ENCODE results near the gene MMRN2. TPM values are rescaled to one million over a fixed set of nuclear protein-coding genes. Genes with fewer than 3 reads are reported as not detected.
"Not testable (repeated sequence)": the region's sequence is repeated elsewhere in the genome, so short reads cannot be mapped to it uniquely, and the experiment has no call there.

The MMRN2 gene
- total RNA-seq, 1 donor from 2014 or later = 20.4 TPM

GRCh38 chr10:86956848-86957448 is 467 bp downstream of the MMRN2 start:
- no peak for DNase-seq

- DNase-seq = no peak
These were observed 1.1 kb downstream of the MMRN2 start for GRCh38 chr10:86956195-86956847.

DNA sequence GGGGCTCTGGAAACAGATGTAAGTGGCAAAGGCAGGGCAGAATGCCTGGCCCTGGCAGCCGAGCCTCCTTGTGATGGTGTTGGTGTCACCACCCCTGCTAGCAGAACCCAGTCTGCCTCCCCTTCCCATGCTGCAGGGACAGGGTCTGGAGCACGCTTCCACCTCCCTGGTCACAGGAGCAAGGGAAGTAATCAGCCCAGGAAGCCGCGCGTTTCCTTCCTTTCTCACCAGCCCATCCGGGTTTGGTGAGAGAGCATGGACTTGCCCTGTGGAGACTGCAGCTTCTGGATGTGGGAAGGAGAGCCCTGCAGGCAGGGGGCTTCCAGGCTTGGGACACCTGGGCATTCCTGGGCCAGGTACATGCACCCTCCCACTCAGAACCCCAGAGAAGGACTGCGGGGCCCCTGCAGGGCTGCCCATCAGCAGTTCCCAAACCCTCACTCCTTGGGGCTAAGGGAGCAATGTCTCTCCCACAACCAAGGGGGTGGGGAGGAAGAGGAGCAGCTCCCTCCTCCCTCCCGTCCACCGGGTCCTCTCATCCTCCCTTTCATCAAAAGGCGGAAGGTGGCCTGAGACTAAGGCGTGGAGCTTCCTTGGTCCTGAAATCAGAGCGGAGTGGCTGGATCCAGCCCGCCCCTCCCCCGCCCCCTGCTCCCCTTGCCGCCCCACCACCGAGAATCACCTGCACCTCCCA is 1.8 kb downstream of the MMRN2 start:
- no peak for DNase-seq

- DNase-seq = no peak
These were observed 2.5 kb downstream of the MMRN2 start for GRCh38 chr10:86954681-86955500.

DNA sequence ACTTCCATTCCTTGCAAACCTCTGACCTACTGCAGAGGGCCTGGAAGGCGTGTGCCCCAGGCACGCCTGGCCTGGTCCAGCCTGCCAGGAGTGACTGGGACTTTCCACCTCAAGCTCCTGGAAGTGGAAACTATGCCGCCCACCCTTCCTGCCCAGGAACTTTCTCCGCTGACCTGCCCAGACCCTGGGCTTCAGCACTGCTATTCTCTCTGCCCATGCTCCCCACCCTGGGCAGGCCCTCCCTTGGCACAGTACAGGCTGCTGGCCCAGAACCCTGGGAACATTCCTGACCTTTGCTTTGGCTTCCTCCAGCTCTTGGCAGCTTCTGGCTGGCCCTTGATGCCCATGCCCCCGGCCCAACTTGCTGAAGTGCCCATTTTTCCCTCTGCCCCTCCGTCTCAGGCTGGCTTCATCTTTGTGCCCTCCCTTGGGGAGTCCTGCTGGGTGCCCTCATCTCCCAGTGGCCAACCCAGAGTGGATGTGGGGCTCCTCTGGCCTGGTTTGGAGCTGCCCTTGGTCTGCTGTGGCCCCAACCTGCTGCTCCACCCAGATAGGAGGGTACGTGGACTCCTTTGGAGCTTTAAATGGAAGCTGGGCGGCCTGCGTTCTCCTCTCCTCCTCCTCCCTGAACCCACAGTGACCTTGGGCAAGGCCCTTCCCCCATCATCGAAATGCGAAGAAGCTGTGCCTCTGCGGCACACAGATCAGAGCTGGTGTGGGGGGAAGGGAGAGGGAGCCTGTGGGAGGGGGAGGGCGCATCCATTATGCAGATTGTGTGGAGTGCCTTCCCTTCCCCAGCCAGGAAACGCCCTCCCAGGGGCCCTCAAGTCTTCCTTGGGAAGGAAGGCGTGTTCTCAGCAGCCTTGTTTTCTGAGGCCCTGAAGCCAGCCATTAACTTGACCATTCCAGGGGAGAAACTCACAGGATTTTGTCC is 3.4 kb downstream of the MMRN2 start:
- DNase-seq = peak; percentile 66

DNA sequence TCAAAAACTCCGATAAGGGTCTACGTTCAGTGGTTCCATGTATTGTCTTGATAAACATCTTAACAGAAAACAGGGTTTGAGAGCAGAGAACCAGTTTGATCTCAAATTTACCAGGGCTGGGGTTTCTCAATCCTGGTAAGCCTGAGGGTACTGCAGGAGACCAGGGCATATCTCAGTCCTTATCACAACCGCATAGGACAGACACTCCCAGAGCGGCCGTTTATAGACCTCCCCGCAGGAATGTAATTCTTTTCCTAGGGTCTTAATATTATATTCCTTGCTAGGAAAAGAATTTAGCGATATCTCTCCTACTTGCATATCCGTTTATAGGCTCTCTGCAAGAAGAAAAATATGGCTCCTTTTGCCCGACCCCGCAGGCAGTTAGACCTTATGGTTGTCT is 4.7 kb downstream of the MMRN2 start:
- DNase-seq = not testable (repeated sequence)

GRCh38 chr10:86952106-86952505 is 5.3 kb downstream of the MMRN2 start:
- no peak for DNase-seq

DNA sequence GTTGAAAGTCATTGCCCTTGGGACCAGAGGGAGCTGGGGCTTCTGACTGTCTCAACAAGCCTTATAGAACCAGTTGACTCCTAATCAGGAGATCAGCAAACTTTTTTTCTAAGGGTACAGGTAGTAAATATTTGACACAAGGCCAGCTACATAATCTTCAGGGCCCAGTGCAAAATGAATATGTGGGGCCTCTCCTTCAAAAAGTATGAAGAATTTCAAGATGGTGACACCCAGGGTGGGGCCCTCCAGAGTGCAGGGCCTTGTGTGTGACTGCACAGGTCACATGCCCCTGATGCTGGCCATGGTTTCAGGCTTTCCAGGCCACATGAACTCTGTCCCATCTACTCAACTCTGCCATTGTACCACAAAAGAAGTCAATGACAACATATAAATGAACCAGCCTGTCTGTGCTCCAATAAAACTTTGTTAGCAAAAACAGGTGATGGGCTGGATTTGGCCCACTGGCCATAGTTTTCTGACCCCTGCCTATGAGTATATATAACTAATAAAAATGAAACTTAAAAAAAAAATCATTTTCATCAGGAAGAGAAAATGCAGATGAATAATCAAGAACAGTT is 6.1 kb downstream of the MMRN2 start:
- DNase-seq = no peak

DNA sequence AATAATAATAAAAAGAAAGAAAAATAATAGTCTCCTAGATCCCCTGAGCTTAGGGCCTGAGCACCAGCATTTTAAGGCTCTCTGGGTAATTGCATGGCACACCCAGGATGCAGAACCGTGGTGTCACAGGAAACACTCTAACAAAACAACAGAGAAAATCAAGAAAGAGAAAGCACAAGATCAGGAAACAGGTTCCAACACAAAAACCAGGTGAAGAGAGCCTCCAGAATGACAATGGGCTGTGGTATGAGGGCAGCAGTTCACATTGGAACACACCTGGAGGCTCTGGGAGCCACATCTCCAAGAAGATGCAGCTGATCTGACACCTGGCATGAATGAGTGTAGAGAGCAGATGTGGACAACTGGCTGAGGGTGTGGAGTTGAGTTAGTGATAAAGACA is 7.1 kb downstream of the MMRN2 start:
- no peak for DNase-seq

DNA sequence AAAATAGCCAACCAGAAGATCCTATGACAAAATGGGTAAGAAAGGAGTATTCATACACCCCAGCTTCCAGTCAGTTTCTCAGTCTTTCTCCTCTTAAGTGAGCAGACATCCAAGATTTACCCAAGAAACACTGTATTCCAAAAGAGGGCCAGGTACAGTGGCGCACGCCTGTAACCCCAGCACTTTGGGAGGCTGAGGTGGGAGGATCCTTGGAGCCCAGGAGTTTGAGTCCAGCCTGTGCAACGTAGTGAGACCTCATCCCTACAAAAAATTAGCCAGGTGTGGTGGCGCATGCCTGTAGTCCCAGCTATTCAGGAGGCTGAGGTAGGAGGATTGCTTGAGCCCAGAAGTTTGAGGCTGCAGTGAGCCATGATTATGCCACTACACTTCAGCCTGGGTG is 9.6 kb downstream of the MMRN2 start:
- DNase-seq = not testable (repeated sequence)

- DNase-seq = no peak
These were observed 10.9 kb downstream of the MMRN2 start for GRCh38 chr10:86946213-86947155.

GRCh38 chr10:86945361-86946212 is 11.8 kb downstream of the MMRN2 start:
- no peak for DNase-seq

DNA sequence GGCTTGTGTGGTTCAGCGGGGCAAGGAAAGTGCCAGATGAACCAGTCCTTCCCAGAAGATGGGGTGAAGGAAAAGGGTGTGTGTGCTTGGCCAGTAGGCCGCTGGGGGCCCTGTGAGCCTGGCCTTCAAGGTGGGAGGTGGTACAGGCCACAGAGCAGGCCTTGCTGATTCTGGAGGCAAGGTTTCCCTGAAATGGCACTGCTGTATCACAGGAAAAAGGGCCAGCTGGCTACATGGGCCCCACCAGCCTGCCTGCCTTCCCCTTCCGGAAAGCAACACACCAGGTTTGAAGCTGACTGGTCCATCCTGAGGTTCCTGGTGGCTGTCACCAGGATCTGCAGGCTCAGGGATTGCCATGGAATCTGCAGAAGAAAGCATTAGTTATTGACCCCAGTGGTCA is 12.5 kb downstream of the MMRN2 start:
- DNase-seq = no peak

- no peak for DNase-seq
These were observed 12.9 kb downstream of the MMRN2 start for GRCh38 chr10:86944471-86944870.

DNA sequence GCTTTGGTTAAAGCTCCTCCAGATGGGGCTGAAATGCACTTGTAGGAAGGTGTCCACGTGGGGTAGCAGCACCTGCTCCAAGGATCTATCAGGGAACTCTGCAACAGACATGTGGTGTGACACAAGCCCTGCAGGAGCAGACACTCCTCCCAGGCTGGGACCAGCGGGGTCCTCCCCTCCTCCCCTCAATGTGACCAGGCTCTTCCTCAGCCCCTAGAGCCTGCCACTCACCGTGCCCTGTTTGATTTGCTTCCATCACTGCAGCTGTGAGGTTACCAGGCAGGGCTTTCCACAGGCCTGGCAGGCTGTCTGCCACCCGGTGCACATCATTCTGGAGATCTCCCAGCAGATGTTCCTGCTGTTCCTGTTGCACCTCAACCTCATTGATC is 13.4 kb downstream of the MMRN2 start:
- no peak for DNase-seq

DNA sequence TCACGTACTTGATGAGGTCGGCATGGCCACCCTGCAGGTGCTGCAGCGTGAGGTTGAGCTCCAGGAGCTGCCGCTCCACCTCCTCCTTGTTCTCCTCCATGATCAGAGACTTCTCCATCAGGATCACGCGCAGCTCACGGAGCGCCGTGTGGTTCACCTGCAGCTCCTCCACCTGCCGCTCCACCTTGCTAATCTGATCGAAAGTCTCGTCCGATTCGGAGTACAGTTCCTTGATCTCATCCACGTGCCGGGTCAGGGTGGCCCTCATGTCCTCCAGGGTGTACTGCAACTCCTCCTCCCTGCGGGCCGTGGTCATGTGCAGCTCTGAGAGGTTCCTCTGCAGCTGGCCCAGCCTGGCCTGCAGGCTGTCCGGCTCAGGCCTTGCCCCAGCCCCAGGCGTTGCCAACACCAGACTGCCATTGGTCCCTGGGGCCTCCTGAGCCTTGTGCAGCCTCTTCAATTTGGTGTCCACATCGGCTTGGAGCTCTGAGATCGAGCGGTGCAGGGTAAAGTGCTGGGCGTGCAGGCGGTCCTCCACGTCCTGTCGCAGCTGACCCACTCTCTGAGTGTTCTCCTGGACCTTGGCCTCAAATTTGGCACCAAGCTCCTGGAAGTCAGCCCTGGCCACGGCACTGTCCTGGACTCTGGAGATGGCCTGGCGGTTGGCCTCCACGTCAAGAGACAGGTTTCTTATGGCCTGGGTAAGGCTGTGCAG is 13.9 kb downstream of the MMRN2 start:
- DNase-seq = no peak

DNA sequence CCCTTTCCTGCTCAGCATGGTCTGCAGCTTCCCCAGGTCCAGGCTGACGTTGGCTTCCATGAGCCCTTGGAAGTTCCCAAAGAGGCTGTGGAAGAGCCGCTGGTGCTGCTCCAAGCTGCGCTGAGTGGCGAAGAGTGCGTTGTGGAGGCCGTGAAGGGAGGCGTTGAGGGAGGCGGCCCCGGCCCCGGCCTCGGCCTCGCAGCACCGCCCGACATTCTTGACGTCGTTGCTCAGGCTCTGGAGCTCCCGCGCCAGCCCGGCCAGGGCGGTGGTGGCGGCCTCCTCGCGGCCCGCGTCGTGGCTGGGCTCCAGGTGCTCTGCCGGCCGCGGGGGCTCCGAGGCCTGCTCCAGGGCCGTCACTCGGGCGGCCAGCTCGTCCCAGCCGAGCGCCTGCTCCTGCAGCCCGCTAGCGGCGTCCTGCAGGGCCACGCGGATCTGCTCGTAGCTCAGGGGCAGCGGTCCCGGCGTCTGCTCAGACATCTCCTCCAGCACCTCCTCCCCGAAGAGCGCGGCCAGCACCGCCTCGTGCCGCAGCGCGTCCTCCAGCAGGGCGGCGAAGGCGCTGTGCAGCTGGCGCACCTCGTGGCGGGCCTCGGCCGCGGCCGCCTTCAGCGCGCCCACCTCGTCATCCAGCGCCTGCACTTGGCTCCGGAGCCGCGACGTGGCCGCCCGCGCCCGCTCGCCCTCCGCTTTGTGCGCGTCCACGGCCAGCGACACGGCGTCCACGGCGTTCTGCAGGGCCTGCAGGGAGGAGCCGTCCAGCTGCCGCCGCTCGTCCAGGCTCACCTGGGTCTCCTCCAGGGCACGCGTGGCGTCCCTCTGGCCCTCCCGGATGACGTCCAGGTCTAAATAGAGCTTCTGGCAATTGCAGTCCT is 14.7 kb downstream of the MMRN2 start:
- DNase-seq = no peak

All from skin of body (tissue), 2 donors.